GM12878 (cell line): ENCODE results near the gene SFN.

Experiments used
- CHD1 ChIP-seq: IDR thresholded peaks from 2 replicates; pipeline ENCODE4 v1.6.1; 2012; ENCODE audit warnings: low read depth, low read length, improper control_type of control experiment
- CHD2 ChIP-seq: IDR thresholded peaks from 2 replicates; pipeline ENCODE4 v1.6.1; 2011; ENCODE audit warnings: low read depth, low read length, improper control_type of control experiment, borderline replicate concordance
- CREM ChIP-seq: IDR thresholded peaks from 2 replicates; pipeline ENCODE4 v1.6.1; 2014; ENCODE audit warnings: antibody characterized with exemption, low read depth
- EZH2 ChIP-seq: IDR thresholded peaks from 2 replicates; pipeline ENCODE4 v1.6.1; 2012; ENCODE audit warnings: low read depth, mild to moderate bottlenecking, control low read depth, inconsistent platforms, low read length, borderline replicate concordance; ENCODE audit not compliant: control insufficient read depth
- GATAD2B ChIP-seq: fragments of 450-650 bp; conservative IDR thresholded peaks from 2 replicates; pipeline ENCODE4 v1.6.1; 2017; ENCODE audit warnings: low read depth, mild to moderate bottlenecking, moderate library complexity
- JUNB ChIP-seq: IDR thresholded peaks from 2 replicates; pipeline ENCODE4 v1.6.1; 2016; ENCODE audit warnings: antibody characterized with exemption, mild to moderate bottlenecking
- MEF2A ChIP-seq: IDR thresholded peaks from 2 replicates; pipeline ENCODE4 v1.6.1; 2011; ENCODE audit warnings: low read depth, mild to moderate bottlenecking, low read length, moderate library complexity; ENCODE audit not compliant: insufficient read depth
- POLR2A ChIP-seq: IDR thresholded peaks from 2 replicates; pipeline ENCODE4 v1.6.1; 2011; ENCODE audit warnings: low read depth, mild to moderate bottlenecking, low read length
- POLR2AphosphoS2 ChIP-seq: IDR thresholded peaks from 2 replicates; pipeline ENCODE4 v1.6.1; 2011; ENCODE audit warnings: low read depth, mild to moderate bottlenecking, low read length, improper control_type of control experiment, moderate library complexity
- TF ChIP-seq, protein P1 (sequence below): IDR thresholded peaks from 2 replicates; pipeline ENCODE4 v1.6.1; 2011; ENCODE audit warnings: borderline replicate concordance, low read depth, mild to moderate bottlenecking, moderate library complexity, low read length; ENCODE audit not compliant: insufficient read depth, poor library complexity, severe bottlenecking

DNA sequence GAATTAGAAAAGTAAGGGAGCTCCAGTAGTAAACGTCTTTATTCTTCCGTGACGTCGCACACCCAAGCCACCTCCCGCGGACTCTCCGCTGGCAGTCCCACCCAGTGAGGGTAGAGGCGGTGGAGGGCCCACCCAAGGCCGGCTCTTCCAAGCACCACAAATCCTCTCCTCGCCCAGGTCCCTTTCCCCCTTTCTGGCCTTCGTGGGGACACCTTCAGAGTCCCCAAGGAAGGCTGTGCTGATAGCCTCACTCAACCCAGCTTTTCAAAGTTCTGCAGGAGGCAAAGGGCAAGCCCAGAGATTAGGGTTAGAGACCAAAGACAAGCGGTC, 27.5 kb downstream of the SFN start:
- no peak for TF ChIP-seq JUNB
- no peak for TF ChIP-seq CHD2
- no peak for TF ChIP-seq POLR2AphosphoS2
- TF ChIP-seq, protein P1, sequence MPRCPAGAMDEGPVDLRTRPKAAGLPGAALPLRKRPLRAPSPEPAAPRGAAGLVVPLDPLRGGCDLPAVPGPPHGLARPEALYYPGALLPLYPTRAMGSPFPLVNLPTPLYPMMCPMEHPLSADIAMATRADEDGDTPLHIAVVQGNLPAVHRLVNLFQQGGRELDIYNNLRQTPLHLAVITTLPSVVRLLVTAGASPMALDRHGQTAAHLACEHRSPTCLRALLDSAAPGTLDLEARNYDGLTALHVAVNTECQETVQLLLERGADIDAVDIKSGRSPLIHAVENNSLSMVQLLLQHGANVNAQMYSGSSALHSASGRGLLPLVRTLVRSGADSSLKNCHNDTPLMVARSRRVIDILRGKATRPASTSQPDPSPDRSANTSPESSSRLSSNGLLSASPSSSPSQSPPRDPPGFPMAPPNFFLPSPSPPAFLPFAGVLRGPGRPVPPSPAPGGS: no peak
- no peak for TF ChIP-seq POLR2A
- TF ChIP-seq EZH2: no peak
- no peak for TF ChIP-seq CREM
- TF ChIP-seq GATAD2B: no peak; the same call in 1 of the 2 replicates
- no peak for TF ChIP-seq CHD1
- no peak for TF ChIP-seq MEF2A
